ENCODE measurements around the gene AMBP.

AMBP gene

DNA sequence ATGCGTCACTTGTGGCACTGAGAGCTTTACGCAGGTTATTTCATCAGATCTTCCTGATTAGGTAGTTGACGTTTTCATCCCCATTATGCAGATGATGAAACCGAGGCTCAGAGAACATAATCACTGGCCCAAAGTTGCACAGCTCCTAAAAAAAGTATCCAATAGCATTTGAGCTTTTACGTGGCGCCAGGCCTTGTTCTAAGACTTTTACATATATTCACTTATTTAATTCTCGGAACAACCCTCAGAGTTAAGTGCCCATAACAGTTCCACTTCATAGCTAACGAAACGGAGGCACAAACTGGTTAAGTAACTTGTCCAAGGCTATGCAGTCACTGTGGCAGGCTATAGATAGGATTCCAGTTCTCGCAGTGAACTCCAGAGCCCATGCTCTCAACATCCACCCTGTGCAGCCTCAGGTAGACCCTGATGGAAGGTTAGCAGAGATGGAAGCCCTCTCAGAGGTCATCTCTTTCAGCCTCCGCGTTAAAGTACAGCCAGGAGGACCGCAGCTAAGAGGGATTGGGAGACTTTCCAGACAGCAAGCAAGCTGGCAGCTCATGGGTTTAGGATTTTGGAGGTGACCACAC, 39.3 kb downstream of the AMBP start:
- no peaks in the 10 kb centered on the region for H3K9me3 ChIP-seq (ENCODE audit: low read length)
- no peaks in the 10 kb centered on the region for H3K4me1 ChIP-seq (ENCODE audit: insufficient read depth, low read length)
- H3K27ac ChIP-seq (ENCODE audit: low read depth, low read length) = no peak overlapping the region
- no peak overlapping the region for H3K9ac ChIP-seq (ENCODE audit: low read length)
- no peak overlapping the region for H3K4me3 ChIP-seq (ENCODE audit: low read depth in 1 of 2, low read length in 2 of 2)
- H3K36me3 ChIP-seq (ENCODE audit: insufficient read depth, low read length) = peaks cover 12% of the 10 kb centered on the region
- no peaks in the 10 kb centered on the region for H3K27me3 ChIP-seq (ENCODE audit: control insufficient read depth in 1 of 2, insufficient read depth in 2 of 2, low read length in 2 of 2)

DNA sequence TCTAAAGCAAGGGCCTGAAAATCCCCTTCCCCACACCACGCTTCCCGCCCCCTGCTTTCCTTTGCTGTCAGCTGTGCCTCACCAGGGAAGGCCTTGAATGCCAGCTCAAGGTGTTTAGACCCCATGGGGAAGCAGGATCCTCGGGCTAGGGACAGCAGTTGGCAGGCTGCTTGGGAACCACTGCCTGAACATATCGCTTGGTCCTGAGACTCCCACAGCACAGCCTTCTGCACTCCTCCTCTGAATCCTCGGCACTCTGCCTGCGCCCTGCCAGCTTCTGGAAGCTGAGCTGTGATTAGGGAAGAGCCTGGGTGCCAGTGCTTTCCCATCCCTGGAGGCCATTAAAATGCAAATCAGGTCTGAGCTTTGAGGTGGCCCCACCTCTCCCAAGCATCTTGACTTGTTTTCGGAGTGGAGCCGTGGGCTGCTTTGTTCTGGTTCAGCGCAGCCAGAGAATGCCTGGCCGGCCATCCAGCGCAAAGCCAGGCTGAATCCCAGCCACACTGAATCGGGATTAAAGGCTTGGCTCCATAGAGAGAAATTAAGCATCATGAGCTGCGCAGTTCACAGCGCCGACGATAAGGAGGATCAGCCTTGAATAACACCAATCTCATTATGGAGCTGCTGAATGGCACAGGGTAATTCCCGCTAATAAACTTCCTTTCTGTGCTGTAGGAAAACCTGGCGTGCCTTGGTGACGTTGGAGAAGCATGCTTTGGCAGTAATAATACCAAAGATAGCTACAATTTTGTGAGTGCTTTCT, 40.0 kb downstream of the AMBP start:
- peaks cover 12% of the 10 kb centered on the region for H3K36me3 ChIP-seq (ENCODE audit: insufficient read depth, low read length)
- H3K9ac ChIP-seq (ENCODE audit: low read length) = no peak overlapping the region
- H3K4me3 ChIP-seq (ENCODE audit: low read depth in 1 of 2, low read length in 2 of 2) = no peak overlapping the region

DNA sequence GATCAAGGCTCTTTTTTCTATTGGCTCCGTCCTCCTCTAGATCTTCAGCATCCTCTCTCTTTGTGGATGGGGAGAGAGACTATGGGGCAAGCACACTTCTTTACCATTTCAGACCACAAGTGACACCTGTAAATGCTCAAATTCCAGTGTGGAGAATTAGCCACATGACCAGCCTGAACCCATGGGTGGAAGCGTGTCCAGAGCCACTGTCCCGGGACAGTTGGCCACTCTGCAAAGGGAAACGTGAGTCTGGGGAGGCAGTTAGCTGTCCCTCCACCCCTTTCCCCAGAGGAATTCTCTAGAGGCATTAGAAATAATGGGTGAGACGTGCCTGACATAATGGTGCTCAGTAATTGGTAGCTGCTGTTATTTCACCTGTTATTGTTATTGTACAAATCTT, 40.9 kb downstream of the AMBP start:
- H3K27ac ChIP-seq (ENCODE audit: low read depth, low read length) = no peak overlapping the region
- H3K36me3 ChIP-seq (ENCODE audit: insufficient read depth, low read length) = peaks cover 12% of the 10 kb centered on the region
- H3K4me1 ChIP-seq (ENCODE audit: insufficient read depth, low read length) = no peaks in the 10 kb centered on the region
- H3K4me3 ChIP-seq (ENCODE audit: low read depth in 1 of 2, low read length in 2 of 2) = no peak overlapping the region
- H3K27me3 ChIP-seq (ENCODE audit: control insufficient read depth in 1 of 2, insufficient read depth in 2 of 2, low read length in 2 of 2) = no peaks in the 10 kb centered on the region
- H3K9me3 ChIP-seq (ENCODE audit: low read length) = no peaks in the 10 kb centered on the region
- H3K9ac ChIP-seq (ENCODE audit: low read length) = no peak overlapping the region

More for the DNA sequence above, 40.0 kb downstream of the AMBP start:
- Histone ChIP-seq H3K27ac (ENCODE audit: low read depth, low read length) (no peak overlapping the region), H3K4me1 (ENCODE audit: insufficient read depth, low read length) (no peaks in the 10 kb centered on the region), H3K9me3 (ENCODE audit: low read length) (no peaks in the 10 kb centered on the region), H3K27me3 (ENCODE audit: control insufficient read depth in 1 of 2, insufficient read depth in 2 of 2, low read length in 2 of 2) (no peaks in the 10 kb centered on the region)

DNA sequence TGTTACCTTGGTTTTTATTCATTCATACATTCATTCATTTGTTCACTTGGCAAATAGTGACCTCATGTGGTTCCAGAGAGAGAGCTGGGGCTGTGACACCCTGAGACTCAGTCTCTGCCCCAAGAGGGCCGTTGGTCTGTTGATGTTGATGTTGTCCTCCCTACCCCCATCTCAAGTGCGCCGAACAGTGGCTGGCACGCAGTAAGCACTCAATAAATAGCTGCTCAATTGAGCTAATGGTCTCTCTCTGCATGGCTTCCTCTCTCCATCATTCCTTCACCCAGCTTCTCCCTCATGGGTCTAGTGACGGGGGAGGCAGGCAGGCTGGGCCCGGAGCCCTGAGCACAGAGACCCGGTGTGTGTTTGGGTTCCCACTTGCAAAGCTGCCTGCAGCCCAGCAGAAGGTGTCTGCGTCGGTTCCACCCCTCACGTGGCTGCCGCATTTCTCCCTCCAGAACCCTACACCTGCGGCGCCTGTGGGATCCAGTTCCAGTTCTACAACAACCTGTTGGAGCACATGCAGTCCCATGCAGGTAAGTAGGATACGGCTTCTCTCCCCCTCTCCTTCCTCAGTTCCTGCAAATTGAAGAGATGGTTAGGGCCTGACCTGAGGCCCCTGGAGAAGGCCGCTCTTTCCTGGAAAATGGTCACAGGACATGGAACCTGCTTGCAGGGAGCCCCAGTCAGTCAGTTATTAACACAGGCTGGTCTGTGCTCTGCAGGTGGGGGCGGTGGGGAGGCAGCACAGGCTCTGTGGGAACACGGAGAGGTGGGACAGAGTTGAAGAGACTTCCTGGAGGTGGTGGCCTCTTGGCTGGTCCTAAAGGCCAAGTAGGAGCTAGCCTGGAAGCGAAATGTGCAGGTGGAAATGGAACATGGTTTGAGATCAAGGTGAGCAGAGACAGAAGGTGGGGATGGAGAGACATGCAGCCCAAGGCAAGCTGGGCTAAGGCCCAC, 42.0 kb downstream of the AMBP start:
- Histone ChIP-seq H3K9me3 (ENCODE audit: low read length) (no peaks in the 10 kb centered on the region), H3K4me3 (ENCODE audit: low read depth in 1 of 2, low read length in 2 of 2) (no peak overlapping the region), H3K27ac (ENCODE audit: low read depth, low read length) (no peak overlapping the region), H3K4me1 (ENCODE audit: insufficient read depth, low read length) (no peaks in the 10 kb centered on the region), H3K27me3 (ENCODE audit: control insufficient read depth in 1 of 2, insufficient read depth in 2 of 2, low read length in 2 of 2) (no peaks in the 10 kb centered on the region), H3K9ac (ENCODE audit: low read length) (no peak overlapping the region), H3K36me3 (ENCODE audit: insufficient read depth, low read length) (peaks cover 12% of the 10 kb centered on the region)

DNA sequence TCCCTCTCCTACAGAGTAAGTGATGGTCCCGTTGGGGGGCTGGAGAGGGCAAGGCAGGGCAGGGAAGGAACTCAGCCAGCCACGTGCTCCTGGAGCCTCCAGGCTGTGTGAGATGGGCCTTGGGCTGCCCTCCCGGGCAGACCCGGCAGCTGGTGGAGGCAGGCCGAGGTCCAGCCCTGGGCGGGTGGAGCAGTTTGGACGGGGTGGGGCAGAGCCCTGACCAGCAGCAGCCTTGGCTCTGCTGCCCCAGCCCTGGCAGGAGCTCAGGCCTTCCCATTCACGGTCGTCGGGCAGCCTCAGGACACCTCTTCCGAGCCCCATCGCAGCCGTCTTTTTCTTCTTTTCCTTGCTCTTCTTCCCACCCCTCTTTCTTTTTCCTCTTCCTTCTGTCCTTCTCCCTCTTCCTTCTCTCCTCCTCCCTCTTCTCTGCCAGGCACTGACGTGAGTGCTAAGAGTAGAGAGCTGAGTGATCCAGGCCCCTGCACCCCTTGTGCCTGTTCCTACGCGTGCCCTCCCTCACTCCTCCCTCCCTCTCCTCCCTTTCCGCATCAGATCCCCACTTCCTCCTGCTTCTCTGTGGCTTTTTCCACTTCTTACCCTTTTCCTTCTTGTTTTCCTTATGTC, 42.8 kb downstream of the AMBP start:
- Histone ChIP-seq H3K9ac (ENCODE audit: low read length) (no peak overlapping the region), H3K27ac (ENCODE audit: low read depth, low read length) (no peak overlapping the region), H3K9me3 (ENCODE audit: low read length) (no peaks in the 10 kb centered on the region), H3K36me3 (ENCODE audit: insufficient read depth, low read length) (peaks cover 12% of the 10 kb centered on the region), H3K4me3 (ENCODE audit: low read depth in 1 of 2, low read length in 2 of 2) (no peak overlapping the region), H3K4me1 (ENCODE audit: insufficient read depth, low read length) (no peaks in the 10 kb centered on the region), H3K27me3 (ENCODE audit: control insufficient read depth in 1 of 2, insufficient read depth in 2 of 2, low read length in 2 of 2) (no peaks in the 10 kb centered on the region)

DNA sequence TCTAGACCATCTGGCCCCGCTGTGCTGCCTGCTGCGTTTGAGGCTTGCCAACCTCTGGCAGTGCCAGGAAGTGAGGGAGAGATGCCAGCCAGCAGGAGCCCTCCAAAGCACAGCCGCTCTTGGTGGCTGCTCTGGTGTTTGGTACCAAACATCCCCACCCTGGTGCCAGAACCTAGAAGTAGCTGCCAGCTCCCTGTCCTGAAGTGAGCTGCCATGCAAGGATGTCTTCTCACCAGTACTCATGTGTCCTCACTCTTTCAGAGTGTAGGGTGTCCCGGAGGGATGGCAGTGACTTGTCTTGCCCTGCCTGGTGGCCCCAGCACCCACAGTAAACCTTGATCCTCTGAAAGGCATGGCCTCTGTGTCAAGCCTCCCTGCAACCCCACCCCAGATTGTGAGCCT, 43.4 kb downstream of the AMBP start:
- Histone ChIP-seq H3K27ac (ENCODE audit: low read depth, low read length) (no peak overlapping the region), H3K9ac (ENCODE audit: low read length) (no peak overlapping the region), H3K36me3 (ENCODE audit: insufficient read depth, low read length) (peaks cover 12% of the 10 kb centered on the region), H3K4me3 (ENCODE audit: low read depth in 1 of 2, low read length in 2 of 2) (no peak overlapping the region), H3K9me3 (ENCODE audit: low read length) (no peaks in the 10 kb centered on the region), H3K27me3 (ENCODE audit: control insufficient read depth in 1 of 2, insufficient read depth in 2 of 2, low read length in 2 of 2) (no peaks in the 10 kb centered on the region), H3K4me1 (ENCODE audit: insufficient read depth, low read length) (no peaks in the 10 kb centered on the region)

DNA sequence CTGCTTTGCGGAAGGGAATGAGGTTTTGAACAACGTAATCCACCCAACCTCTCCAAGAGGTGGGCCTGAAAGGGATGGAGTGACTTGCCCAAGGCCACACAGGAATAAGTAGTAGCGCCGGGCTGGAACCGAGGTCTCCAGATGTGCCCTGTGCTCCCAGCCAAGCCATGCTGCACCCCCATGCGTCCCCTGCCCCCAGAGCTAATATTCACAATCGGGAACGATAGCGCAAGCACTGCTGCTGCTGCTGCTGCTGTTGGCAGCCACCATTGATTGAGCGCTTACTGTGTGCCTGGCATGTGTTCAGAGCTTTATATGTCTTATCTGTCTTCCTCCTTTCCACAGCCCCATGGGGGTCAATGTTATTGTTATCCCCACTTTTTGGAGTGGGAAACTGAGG, 43.9 kb downstream of the AMBP start:
- Histone ChIP-seq H3K9ac (ENCODE audit: low read length) (no peak overlapping the region), H3K27ac (ENCODE audit: low read depth, low read length) (no peak overlapping the region), H3K4me1 (ENCODE audit: insufficient read depth, low read length) (no peaks in the 10 kb centered on the region), H3K4me3 (ENCODE audit: low read depth in 1 of 2, low read length in 2 of 2) (no peak overlapping the region), H3K36me3 (ENCODE audit: insufficient read depth, low read length) (peaks cover 12% of the 10 kb centered on the region), H3K27me3 (ENCODE audit: control insufficient read depth in 1 of 2, insufficient read depth in 2 of 2, low read length in 2 of 2) (no peaks in the 10 kb centered on the region), H3K9me3 (ENCODE audit: low read length) (no peaks in the 10 kb centered on the region)

DNA sequence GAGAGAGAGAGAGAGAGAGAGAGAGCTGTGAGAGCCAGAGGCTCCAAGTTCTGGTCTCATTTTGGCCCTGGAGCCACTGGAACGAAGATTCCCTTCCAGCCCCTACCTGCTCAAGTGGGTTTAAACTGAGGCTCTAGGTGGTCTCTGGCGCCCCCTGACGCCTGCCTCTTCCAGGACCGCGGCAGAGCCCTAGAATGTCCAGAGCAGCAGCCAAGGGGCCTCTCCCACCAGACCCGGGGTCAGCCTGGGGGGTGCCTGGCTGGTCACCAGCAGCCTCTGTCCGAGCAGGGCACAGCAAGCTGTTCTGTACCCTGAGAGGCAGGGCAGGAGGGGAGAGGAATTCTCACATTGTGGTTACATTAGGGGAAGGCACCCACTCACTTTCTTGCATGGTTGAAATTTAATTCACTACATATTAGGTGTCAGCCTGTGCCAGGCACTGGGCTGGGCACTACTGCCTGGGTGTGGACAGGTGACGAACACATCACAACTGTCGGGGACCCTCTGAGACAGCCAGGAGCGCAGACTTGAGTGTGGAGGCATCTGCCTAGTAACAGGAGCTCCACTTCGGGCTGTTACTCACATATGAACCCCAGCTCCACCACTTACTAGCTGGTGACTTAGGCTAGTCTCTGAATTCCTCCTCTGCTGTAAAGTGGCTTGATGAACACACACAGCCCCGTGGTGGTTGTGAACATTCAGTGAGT, 44.5 kb downstream of the AMBP start:
- H3K9me3 ChIP-seq (ENCODE audit: low read length) = no peaks in the 10 kb centered on the region
- H3K4me1 ChIP-seq (ENCODE audit: insufficient read depth, low read length) = no peaks in the 10 kb centered on the region
- no peak overlapping the region for H3K9ac ChIP-seq (ENCODE audit: low read length)
- no peak overlapping the region for H3K4me3 ChIP-seq (ENCODE audit: low read depth in 1 of 2, low read length in 2 of 2)
- peaks cover 12% of the 10 kb centered on the region for H3K36me3 ChIP-seq (ENCODE audit: insufficient read depth, low read length)
- H3K27ac ChIP-seq (ENCODE audit: low read depth, low read length) = no peak overlapping the region
- H3K27me3 ChIP-seq (ENCODE audit: control insufficient read depth in 1 of 2, insufficient read depth in 2 of 2, low read length in 2 of 2) = no peaks in the 10 kb centered on the region

DNA sequence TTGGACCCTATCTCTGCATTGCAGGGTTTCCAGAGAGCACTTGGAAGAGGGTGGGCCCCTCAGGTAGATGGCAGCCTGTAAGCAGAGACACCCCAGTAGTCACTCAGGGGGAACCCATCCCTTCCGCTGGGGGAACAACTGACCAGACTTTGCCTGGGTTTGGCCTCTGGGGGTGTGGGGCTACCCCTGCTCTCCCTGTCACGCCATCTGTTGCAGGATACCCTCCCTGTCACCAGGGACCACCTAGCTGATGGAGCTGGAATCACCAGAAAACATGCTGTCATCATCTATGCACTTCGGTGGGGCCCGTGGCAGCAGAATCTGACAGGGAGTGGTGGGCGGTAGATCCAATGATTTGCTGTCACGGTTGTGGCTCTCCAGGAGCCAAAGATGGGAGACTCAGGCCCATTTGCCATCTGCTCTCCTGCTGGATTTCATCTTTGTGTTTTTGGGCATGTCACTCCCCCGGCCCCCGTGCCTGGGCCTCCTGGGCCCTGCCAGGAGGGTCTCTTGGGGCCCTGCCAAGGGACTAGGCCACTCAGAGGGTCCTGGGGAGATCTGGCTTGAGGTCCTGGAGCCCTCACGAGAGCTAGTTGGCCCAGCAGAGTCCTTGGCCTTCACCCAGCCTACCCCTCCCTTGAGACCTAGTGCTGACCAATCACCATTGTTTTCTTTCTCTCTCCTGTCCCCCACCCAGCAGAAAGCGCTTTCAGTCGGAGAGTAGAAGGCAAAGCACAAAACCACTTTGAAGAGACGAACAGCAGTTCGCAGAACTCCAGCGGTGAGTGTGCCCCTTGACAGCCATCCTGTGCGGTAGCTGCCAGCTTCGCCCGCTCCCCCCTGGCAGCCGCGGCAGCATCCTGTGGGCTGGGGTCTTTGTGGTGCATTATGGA, 45.9 kb downstream of the AMBP start:
- Histone ChIP-seq H3K4me1 (ENCODE audit: insufficient read depth, low read length) (no peaks in the 10 kb centered on the region), H3K4me3 (ENCODE audit: low read depth in 1 of 2, low read length in 2 of 2) (no peak overlapping the region), H3K36me3 (ENCODE audit: insufficient read depth, low read length) (peaks cover 8% of the 10 kb centered on the region), H3K27ac (ENCODE audit: low read depth, low read length) (no peak overlapping the region), H3K27me3 (ENCODE audit: control insufficient read depth in 1 of 2, insufficient read depth in 2 of 2, low read length in 2 of 2) (no peaks in the 10 kb centered on the region), H3K9me3 (ENCODE audit: low read length) (no peaks in the 10 kb centered on the region), H3K9ac (ENCODE audit: low read length) (no peak overlapping the region)

DNA sequence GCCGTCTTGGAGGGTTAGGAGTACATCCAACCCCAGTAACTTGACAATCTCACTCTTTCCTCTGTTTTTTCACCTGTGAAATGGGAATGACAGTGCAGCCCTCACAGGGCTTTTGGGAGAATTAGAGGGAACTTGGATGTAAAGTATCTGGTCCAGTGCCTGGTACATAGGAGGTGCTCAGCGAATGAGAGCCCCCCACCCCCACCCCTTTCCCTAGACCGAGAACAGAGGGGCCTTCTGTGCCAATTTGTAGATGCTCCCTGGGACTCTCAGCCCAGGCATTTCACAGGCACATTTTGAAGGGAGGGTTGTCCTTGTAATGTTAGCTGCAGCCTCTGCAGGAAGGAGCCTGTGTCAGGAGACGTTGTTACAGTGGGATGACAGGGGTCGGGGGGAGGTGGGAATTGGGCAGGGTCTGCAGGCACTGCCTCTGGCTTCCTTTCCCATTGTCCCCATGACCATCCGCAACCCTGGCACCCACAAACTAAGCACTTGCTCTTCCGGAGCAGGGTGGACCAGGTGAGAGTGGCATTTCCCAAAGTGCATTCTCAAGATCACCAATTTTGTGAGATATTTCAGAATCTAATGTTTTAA, 47.0 kb downstream of the AMBP start:
- H3K4me3 ChIP-seq (ENCODE audit: low read depth in 1 of 2, low read length in 2 of 2) = no peak overlapping the region
- no peaks in the 10 kb centered on the region for H3K36me3 ChIP-seq (ENCODE audit: insufficient read depth, low read length)
- H3K9me3 ChIP-seq (ENCODE audit: low read length) = no peaks in the 10 kb centered on the region
- no peaks in the 10 kb centered on the region for H3K27me3 ChIP-seq (ENCODE audit: control insufficient read depth in 1 of 2, insufficient read depth in 2 of 2, low read length in 2 of 2)
- no peak overlapping the region for H3K9ac ChIP-seq (ENCODE audit: low read length)
- H3K4me1 ChIP-seq (ENCODE audit: insufficient read depth, low read length) = no peaks in the 10 kb centered on the region
- H3K27ac ChIP-seq (ENCODE audit: low read depth, low read length) = no peak overlapping the region
